SKM-1 treated with dmso at 0.1 percent for 144 hours (cell line): ENCODE results near the gene GSTA4.
A peak's percentile ranks its signal among the peaks of the same experiment; 100 is the strongest.
"Not testable (repeated sequence)": the region's sequence is repeated elsewhere in the genome, so short reads cannot be mapped to it uniquely, and the experiment has no call there.

Experiments used
- DNase-seq: peaks from one replicate; lab custom pipeline; 2025; ENCODE audit not compliant: unreplicated experiment; lab: John Stamatoyannopoulos, UW

GSTA4 gene

DNA sequence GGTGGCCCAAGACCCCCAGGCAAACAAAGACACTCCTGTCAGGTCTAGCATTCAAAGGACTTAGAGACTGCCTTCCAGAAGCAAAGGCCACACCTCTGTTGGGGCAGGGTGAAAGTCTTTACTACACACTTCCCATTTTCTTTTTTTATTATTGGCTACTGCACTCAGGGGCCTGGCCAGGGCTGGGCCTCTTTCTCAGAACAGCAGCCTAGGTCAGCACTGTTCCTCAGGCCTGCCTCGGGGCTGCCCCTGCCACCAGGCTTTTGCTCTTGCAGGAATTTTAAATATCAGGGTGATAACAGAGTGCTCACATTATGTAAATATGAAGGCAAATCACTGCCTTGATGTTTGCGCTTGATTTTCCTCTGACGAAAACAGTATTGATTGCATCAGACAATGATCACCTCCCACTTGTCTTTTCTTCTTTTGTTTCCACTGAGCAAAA is 18.5 kb downstream of the GSTA4 start:
- DNase-seq: peak; percentile 31

DNA sequence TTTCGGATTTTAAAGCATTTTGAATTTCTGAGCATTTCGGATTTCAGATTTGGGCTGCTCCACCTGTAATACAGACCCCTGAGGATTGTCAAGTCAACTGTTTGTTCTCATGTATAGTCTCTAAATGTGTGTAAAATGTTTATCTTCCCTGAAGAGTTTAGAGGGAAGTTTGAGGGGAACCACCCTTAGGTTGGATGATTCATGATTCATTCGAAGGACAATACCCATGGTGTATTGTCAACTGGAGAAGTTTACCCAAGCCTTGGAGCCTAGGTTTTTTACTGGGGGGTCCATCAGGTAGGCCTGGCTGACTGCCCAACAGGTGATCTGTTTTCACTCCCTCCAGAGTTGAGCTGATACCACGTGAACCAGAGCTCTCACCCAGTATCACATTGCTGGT is 18.9 kb downstream of the GSTA4 start:
- DNase-seq: no peak

DNA sequence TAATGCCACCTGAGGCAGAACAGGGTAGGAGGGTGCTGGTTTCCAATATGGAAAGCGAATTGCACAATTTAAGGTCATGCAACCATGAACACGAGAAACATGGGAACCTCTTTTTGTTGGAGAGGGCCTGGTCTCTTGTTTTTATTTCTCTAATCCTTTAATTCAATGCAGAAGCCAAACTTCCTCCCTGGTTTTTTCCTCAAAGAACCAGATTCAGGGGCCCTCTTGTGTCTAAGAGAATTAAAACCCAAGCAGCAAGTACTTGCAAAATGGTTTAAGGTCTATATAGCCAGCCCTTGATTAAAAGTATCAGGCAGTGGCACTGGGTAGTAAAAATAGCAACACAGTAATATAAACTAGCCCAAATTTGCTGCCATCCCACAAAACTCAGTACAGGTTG is 19.5 kb downstream of the GSTA4 start:
- no peak for DNase-seq

DNA sequence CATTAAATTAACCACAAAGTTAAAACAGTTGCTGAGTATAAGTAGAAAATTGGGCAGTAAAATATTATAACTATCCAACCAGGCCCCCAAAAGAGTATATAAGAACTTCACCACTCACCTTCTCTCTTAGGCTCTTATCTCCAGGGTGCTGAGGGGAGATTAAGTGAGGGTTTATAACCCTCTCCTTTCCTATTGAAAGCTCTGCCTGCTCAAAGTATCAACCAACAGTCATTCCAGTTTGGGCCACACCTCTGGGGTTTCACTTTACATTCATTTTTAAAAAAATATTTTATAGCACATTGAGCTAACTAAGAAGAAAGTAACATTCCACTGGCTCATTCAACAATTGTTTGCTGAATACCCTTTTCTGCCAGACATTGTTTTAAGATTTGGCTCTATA is 22.1 kb downstream of the GSTA4 start:
- DNase-seq: no peak

DNA sequence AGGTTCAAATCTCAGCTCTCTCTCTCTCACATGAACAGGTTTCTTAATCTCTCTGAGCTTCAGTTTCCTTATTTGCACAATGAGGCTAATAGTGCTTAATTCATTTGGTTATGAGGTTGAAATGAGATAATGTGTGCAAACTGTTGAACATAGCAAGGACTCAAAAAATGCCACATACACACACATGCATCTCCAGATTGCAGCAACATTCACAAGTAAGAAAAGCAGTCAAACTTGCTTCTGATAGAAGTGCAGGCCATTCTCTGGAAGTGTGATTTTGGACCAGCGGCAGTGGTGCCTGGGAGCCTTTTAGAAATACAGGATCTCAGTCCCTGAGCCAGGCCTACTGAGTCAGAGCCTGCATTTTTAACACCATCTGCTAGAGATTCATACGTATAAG is 25.7 kb downstream of the GSTA4 start:
- DNase-seq: no peak

DNA sequence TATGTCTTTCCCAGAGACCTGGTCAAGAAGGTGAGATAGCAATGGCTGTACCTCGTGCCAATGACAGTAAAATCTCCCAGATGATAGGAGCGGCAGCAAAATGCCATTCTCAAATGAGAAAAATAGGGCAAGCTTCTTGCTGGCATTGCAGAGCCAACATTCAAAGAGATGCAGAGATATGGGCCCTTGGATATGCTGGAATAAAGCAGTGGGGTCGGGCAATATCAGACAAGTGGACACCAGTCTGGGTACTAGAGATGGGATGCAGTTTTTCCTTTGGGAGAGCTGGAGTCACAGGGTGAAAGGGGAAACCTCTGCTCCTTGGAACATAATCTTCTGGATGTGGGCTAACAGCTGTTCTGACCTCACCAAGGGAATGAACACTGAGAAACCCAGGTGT is 29.0 kb downstream of the GSTA4 start:
- no peak for DNase-seq

DNA sequence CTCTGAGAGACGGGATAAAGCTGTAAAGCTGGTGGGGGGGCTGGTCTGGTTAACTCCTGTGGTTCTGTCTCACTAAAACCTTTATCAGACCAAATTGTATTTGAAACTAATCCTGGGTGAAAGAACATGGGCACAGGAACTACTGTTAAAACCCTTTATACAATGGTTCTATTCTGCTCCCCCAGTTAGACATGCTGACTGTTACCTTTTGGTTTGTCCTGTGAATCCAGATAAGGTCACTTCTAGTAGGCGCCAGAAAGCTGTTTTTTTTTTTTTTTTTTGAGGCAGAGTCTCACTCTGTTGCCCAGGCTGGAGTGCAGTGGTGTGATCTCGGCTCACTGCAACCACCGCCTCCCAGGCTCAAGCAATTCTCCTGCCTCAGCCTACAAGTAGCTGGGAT is 29.7 kb downstream of the GSTA4 start:
- DNase-seq: no peak

DNA sequence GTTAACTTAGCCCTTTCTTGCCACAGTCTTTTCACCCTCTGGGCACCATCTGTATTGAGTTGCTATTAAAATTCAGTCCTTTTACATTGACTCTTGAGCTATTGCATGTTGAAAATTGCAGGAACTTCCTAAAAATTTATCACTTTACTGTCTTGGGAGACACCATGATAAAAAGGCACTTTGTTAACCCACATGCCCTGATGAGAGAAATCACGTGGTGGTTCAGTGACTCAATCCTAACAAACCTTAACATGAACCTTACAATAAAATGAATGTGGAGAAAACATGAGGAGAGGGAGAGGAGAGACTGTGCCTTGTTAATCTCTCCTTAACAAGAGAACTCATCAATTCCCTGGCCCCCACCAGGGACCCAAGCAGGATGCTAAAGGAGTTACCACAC is 30.8 kb downstream of the GSTA4 start:
- DNase-seq: no peak

DNA sequence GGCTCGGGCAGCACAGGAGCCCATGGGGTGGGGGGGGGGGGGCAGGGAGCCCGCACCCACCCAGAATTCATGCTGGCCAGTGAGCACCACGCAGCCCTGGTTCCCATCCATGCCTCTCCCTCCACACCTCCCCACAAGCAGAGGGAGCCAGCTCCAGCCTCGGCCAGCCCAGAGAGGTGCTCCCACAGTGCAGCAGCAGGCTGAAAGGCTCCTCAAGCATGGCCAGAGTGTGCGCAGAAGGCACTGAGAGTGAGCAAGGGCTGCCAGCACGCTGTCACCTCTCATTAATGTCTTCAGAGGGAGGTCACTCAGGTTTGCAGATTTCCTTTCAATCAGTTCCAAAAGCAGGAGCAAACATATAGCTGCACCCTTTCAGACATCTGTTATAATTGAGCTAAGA is 32.4 kb downstream of the GSTA4 start:
- no peak for DNase-seq

DNA sequence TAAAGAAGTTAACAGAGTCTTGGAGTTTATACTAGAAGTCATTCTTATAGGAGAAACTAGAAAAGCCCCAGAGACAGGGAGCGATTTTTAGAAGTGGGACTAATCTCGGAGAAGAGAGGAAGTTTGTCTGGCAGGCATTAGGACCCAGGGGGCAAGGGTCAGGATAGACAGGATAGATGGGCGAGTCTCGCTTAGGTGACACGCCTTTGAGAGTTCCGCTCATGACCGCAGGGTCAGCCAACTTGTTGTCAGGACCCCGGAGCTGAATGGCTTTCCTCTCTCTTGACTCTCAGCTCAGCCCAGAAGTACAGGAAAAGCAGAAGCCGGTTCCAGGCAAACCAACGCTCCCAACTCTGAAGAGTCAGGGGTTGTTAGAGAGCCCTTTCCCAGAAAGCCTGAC is 34.1 kb downstream of the GSTA4 start:
- DNase-seq: not testable (repeated sequence)

DNA sequence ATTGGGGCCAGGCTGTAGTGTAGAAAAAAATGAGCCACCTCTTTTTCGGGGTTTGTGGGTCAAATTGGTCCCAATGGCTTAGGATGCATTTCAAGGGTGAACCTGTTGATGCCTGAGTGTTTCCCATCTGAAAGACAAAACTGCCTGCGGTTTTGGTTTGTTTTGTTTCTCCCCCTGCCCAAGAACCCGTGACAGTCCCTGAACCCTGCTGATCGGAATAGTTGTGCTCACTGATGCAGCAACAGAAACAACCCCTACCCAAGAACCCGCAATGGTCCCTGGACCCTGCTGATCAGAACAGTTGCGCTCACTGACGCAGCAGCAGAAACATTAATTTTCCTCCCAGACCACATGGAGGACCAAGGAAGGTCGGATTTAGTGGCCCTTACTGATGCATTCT is 34.9 kb downstream of the GSTA4 start:
- not testable (repeated sequence) for DNase-seq

DNA sequence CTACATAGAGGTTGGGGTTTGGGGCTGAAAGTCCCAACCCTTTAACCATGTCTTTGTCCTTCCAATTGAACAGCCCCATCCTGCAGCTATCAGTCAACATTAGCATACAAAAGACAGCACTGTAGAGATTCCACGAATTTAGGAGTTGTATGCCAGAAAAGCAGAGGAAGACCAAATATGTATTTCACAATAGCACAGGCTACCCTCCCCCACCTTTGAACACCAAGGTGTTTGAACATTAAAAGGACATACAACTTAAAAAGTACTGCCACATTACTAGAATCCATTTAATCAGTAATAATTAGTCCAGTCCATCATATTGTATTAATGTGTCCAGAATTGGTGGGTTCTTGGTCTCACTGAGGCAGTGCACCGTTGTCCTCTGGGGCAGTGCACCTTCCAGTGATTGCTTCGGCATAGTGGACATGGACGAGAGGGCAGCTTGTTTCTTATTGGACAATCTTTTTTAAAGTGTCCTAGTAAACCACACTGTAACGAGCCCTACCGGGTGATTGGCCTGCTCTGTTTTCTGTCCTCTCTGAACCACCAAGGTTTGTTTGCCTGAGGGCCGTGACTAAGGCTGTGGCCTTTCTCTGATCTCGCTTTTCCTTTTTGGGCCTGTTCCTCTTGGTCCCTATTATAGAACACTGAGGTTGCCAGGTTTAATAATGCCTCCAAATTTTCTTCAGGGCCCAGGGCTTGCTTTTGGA is 36.4 kb downstream of the GSTA4 start:
- DNase-seq: no peak

DNA sequence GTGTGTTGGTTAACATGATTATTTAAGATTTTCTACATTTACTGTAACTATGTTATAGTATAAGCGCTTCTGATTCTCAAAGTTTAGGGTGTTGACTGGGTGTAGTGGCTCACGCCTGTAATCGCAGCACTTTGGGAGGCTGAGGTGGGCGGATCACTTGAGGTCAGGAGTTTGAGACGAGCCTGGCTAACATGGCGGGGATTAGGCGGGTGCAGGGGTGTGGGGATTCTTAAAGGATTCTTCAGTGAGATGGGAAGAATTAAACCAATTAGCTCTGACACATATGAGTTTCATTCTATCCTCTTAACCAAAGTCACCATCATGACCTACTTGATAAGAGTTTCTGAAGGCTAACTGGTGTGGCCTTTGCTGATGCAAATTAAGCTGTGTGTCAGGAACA is 39.2 kb downstream of the GSTA4 start:
- no peak for DNase-seq

DNA sequence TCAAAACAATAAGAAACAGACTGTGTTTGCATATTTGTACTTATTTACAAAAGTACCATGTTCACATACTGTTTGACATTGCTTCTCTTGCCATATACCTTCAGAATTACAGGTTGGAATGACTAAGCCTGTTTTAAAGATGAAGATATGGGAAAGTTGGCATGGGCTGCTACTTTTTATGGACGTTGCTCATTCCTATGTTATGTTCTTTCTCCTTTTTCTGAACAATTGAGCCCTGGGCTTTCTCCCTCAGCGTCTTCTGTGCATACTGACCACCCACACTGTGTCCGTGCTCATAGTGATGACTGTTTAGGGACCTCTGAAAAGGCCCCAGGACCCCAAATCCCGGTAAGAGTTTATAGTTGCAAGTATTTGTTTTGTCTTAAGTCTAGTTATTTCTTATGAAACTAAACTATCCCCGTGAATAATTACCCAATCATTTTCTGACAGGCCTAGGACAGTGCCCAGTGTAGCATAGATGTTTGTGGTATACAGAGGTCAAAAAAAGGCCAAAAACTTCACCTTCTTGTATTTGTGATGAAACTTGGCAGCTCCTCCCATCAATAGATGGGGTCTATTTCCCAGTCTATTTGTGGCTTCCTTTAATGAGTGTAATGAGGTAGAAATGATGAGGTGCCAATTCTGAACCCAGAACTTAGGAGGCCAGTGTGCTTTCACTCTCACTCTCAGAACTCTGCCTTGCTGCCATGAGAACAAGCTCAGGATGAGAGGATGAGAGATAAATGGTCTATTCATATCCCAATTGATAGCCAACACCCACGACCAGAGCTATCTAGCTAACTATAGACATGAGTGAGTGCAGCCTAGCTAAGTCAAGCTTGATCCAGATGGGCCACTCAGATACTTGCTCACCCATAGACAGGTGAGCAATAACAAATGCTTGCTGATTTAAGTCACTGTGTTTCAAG is 40.9 kb downstream of the GSTA4 start:
- DNase-seq: no peak

DNA sequence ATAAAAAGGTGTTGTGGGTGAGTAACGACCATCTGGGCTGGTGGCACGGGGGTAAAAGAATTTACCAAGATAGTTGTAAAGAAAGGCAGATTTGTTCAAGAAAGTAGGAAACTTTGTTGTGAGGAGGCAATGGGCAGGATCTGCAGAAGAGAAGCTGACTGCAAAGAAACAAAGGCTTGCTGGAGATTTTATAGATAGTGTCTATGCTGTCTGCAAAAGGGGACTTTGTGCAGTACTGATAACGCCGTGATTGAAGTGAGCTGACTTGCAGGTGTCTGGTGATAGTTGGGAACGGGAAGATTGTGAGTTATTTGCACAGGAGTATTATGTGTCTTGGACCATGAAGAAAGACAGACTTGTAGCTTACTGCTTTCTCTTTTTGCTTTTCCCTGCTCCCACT is 48.8 kb downstream of the GSTA4 start:
- DNase-seq: no peak

DNA sequence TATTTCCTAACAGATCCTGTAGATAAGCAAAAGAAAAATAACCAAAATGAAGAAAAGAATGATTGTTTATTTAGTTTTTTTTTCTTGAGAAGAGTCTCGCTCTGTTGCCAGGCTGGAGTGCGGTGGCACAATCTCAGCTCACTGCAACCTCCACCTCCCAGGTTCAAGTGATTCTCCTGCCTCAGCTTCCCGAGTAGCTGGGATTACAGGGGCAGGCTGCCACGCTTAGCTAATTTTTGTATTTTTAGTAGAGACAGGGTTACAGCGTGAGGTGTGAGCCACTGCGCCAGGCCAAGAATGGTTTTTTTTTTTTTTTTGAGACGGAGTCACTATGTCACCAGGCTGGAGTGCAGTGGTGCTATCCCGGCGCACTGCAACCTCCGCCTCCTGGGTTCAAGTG is 52.3 kb downstream of the GSTA4 start:
- not testable (repeated sequence) for DNase-seq

DNA sequence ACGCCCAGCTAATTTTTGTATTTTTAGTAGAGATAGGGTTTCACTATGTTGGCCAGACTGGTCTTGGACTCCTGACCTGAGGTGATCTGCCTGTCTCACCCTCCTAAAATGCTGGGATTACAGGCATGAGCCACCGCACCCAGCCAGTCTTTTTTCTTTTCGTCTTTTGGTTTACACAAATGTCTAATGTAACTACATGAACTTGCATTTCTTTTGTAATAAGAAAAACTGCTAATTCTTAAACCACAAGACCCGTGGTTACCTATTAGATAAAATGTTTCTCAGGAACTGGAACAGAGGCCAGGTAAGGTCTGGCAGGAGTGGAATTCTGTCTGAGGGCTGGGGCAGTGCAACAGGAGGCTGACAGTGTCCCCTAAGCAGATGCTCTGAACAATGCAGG is 52.9 kb downstream of the GSTA4 start:
- no peak for DNase-seq

DNA sequence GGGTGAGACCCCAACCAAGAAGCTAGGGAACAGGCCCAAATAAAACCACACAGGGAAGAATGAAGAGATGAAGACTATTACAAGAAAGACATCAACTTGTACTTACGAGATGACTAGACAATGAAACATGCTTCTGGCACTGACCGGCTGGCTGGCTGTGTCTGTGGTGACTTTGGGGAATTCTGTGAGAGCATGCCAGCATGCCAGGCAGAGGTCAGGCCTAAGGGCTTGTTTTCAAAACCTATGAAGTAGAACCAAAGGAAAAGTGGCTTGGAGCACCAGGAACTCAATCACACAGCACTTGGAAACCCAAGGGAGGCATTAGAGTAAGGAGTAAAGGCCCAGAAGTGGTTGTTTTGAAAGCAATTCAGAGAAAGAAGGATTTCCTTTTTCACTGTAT is 57.2 kb downstream of the GSTA4 start:
- DNase-seq: no peak

DNA sequence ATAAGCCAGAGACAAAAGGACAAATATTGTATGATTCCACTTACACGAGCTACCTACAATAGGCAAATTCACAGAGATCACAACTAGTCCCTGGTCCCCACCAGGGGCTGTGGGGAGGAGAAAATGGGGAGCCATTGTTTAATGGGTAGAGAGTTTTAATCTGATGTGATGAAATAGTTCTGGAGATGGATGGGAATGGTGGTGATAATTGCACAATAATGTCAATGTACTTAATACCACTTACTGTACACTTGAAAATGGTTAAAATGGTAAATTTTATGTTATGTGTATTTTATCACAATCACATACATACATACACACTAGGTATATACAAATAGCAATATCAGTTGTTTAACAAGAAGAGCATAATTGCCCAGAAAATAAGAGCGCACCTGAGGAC is 61.3 kb downstream of the GSTA4 start:
- DNase-seq: no peak

DNA sequence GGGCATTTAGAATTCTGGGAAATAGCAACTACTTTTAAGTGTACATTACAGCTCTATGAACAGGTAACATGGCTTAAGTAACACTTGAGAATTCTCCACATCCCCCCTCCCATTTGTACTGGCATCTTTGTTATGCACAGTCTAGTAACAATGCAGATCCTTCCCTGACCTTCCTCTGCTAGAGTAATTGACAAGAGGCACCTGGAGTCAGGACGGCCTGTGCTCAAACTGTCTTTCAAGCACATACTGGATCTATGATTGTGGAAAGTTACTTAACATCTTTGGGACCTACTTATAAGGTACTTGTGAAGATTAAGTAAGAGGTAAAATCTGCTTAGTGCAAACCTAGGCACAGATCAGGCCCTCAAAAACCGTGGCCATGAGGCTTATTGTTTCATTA is 63.7 kb downstream of the GSTA4 start:
- no peak for DNase-seq

DNA sequence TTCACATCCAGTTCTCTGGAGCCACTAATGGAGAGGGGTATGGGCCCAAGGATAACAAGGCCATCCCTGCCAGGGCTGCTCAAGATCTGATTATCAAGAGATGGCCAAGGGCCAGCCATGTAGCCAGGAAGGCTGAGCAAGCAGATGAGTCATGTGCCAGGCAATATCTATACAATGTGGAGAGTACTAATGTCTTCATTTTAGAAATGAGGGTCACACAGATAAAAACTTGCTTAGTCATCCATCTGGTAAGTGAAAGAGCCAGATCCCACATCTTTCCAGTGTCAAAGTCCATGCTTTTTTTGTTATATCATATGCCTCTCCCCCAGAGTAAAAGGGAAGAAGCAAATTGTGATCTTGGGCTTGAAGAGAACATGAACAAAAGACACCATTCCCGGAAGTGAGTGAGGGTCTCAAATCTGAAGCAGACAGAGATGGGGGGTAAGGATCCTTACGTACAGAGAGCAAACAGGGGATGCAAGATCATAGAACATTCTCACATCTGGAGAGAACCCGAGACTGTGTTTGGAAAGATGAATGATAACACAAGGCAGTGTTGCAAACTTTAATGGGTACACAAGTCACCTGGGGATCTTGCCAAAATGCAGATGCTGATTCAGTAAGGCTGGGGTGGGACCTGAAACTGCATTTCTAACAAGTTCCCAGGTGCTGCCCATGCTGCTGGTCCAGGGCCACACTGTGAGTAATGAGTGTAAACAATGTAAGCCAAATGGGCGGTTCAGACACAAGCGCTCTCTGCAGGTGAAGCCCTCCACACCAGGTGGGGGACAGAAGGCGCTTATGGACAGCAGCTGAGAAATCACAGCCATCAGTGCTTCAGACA is 65.5 kb downstream of the GSTA4 start:
- DNase-seq: no peak
